ENCODE data around the gene STS.

STS gene

GRCh38 chrX:7117587-7117986 is 29.9 kb upstream of the STS start:
- DNase-seq (ENCODE audit: low read depth), result no peak
- no peak for TF ChIP-seq CTCF (IDR thresholded peaks at IDR 0.05; ENCODE audit: low read length, missing control alignments)
- no peak overlapping the region for H3K4me3 ChIP-seq (replicated peaks; ENCODE audit: low read depth, low read length)

- peak; percentile 43 for DNase-seq (ENCODE audit: low read depth)
Measured at GRCh38 chrX:7119950-7120877, 27.3 kb upstream of the STS start.

GRCh38 chrX:7120878-7121219 is 26.7 kb upstream of the STS start:
- no peak overlapping the region for H3K4me3 ChIP-seq (replicated peaks; ENCODE audit: low read depth, low read length)
- no peak for DNase-seq (ENCODE audit: low read depth)
- TF ChIP-seq CTCF (IDR thresholded peaks at IDR 0.05; ENCODE audit: low read length, missing control alignments), result no peak

More at GRCh38 chrX:7119950-7120877, 27.3 kb upstream of the STS start:
- TF ChIP-seq CTCF (IDR thresholded peaks at IDR 0.05; ENCODE audit: low read length, missing control alignments), result no peak
- H3K4me3 ChIP-seq (replicated peaks; ENCODE audit: low read depth, low read length), result no peak overlapping the region

- TF ChIP-seq CTCF (IDR thresholded peaks at IDR 0.05; ENCODE audit: low read length, missing control alignments), result no peak
- no peak for DNase-seq (ENCODE audit: low read depth)
Measured at GRCh38 chrX:7127056-7127455, 20.5 kb upstream of the STS start.

GRCh38 chrX:7131621-7132020 is 15.9 kb upstream of the STS start:
- TF ChIP-seq CTCF (IDR thresholded peaks at IDR 0.05; ENCODE audit: low read length, missing control alignments), result no peak
- H3K4me3 ChIP-seq (replicated peaks; ENCODE audit: low read depth, low read length), result no peak overlapping the region
- DNase-seq (ENCODE audit: low read depth), result no peak

More at GRCh38 chrX:7127056-7127455, 20.5 kb upstream of the STS start:
- H3K4me3 ChIP-seq (replicated peaks; ENCODE audit: low read depth, low read length), result no peak overlapping the region

GRCh38 chrX:7132335-7133049 is 15.0 kb upstream of the STS start:
- peak; percentile 52 for TF ChIP-seq CTCF (IDR thresholded peaks at IDR 0.05; ENCODE audit: low read length, missing control alignments)
- H3K4me3 ChIP-seq (replicated peaks; ENCODE audit: low read depth, low read length), result no peak overlapping the region
- DNase-seq (ENCODE audit: low read depth), result peak; percentile 72
